KMS-11 (cell line): ENCODE data around the gene RAB5A.
"Not testable (repeated sequence)": the region's sequence is repeated elsewhere in the genome, so short reads cannot be mapped to it uniquely, and the experiment has no call there.

Experiments used
- H2AFZ ChIP-seq: fragments of 200-600 bp; sonication (generic); 2 replicates; pipeline ENCODE4 v1.6.1; 2016; ENCODE audit warnings: antibody characterized with exemption, mixed run types, low read depth
- H3K27ac ChIP-seq: fragments of 200-600 bp; sonication (generic); 2 replicates; pipeline ENCODE4 v1.6.1; 2016; ENCODE audit warnings: mild to moderate bottlenecking, mixed run types
- H3K27me3 ChIP-seq: fragments of 200-600 bp; sonication (generic); 2 replicates; pipeline ENCODE4 v1.6.1; 2017; ENCODE audit warnings: mild to moderate bottlenecking, low read depth, mixed run types, moderate library complexity; ENCODE audit not compliant: insufficient read depth
- H3K36me3 ChIP-seq: fragments of 200-600 bp; sonication (generic); 2 replicates; pipeline ENCODE4 v1.6.1; 2017; ENCODE audit warnings: mild to moderate bottlenecking, mixed run types; ENCODE audit not compliant: insufficient read depth
- H3K4me1 ChIP-seq: fragments of 200-600 bp; sonication (generic); 2 replicates; pipeline ENCODE4 v1.6.1; 2016; ENCODE audit warnings: mild to moderate bottlenecking, low read depth, mixed run types; ENCODE audit not compliant: poor library complexity, severe bottlenecking
- H3K4me2 ChIP-seq: fragments of 200-600 bp; sonication (generic); 2 replicates; pipeline ENCODE4 v1.7.0; 2016; ENCODE audit warnings: mild to moderate bottlenecking, mixed run types
- H3K4me3 ChIP-seq: fragments of 200-600 bp; sonication (generic); IDR thresholded peaks from 2 replicates; pipeline ENCODE4 v1.6.1; 2017; ENCODE audit warnings: low read depth, low read length, mixed read lengths; ENCODE audit not compliant: insufficient read depth
- H3K79me2 ChIP-seq: fragments of 200-600 bp; sonication (generic); 2 replicates; pipeline ENCODE4 v1.6.1; 2016; ENCODE audit warnings: low read depth, mixed run types; ENCODE audit not compliant: insufficient read depth
- H3K9ac ChIP-seq: fragments of 200-600 bp; sonication (generic); 2 replicates; pipeline ENCODE4 v1.6.1; 2016; ENCODE audit warnings: mild to moderate bottlenecking, mixed run types
- H4K20me1 ChIP-seq: fragments of 200-600 bp; sonication (generic); 2 replicates; pipeline ENCODE4 v1.6.1; 2016; ENCODE audit warnings: mild to moderate bottlenecking, mixed run types; ENCODE audit not compliant: insufficient read depth
- TF ChIP-seq, protein P1 (sequence below): fragments of 200-600 bp; sonication (generic); conservative IDR thresholded peaks from 2 replicates; pipeline ENCODE4 v1.6.1; 2017; ENCODE audit warnings: low read depth, mild to moderate bottlenecking, antibody characterized with exemption, low read length, moderate library complexity, mixed read lengths

The RAB5A gene

DNA sequence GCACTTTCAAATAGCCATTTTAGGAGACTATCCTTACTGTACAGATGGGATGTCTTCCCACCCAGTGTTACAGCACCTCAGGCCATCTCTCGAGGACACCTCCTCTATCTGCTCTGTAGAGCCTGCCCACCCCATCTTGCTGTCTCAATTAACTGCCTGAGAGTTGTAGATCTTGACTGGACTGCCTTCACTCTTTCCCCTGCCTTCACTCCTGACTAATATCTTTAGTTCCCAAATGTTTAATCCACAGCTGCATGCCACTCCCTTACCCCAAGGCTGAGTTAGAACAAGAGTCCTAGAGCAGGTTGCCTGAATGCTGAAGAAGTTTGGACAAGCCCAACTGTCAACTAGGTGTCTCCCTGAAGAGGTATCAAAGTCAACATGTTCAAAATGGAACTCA, 66.5 kb downstream of the RAB5A start:
- TF ChIP-seq, protein P1, sequence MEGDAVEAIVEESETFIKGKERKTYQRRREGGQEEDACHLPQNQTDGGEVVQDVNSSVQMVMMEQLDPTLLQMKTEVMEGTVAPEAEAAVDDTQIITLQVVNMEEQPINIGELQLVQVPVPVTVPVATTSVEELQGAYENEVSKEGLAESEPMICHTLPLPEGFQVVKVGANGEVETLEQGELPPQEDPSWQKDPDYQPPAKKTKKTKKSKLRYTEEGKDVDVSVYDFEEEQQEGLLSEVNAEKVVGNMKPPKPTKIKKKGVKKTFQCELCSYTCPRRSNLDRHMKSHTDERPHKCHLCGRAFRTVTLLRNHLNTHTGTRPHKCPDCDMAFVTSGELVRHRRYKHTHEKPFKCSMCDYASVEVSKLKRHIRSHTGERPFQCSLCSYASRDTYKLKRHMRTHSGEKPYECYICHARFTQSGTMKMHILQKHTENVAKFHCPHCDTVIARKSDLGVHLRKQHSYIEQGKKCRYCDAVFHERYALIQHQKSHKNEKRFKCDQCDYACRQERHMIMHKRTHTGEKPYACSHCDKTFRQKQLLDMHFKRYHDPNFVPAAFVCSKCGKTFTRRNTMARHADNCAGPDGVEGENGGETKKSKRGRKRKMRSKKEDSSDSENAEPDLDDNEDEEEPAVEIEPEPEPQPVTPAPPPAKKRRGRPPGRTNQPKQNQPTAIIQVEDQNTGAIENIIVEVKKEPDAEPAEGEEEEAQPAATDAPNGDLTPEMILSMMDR, result no peak
- no peak overlapping the region for H3K4me2 ChIP-seq
- no peaks in the 10 kb centered on the region for H3K4me1 ChIP-seq
- no peak overlapping the region for H3K9ac ChIP-seq
- H4K20me1 ChIP-seq, result no peaks in the 10 kb centered on the region
- no peak overlapping the region for H2AFZ ChIP-seq
- no peak overlapping the region for H3K27ac ChIP-seq
- H3K79me2 ChIP-seq, result no peaks in the 10 kb centered on the region
- no peak overlapping the region for H3K4me3 ChIP-seq
- no peaks in the 10 kb centered on the region for H3K36me3 ChIP-seq
- H3K27me3 ChIP-seq, result no peaks in the 10 kb centered on the region

DNA sequence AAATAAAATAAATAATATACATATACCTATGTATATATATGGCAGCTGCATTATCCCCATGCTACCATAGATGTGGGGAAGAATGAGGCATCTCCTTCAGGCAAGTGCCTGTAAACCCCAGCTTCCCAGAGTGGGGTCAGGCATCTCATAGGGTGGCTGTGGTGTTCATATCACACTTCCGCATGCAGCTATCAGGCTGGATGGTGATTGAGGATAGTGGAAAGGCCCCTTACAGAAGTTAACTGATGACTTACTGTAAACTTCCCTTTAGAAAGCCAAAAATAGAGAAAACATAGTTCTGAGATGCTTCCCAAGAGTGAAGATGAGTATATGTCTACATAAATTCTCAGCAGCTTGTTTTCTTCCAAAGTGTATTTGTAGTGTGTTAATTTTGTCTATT, 68.6 kb downstream of the RAB5A start:
- Histone ChIP-seq H2AFZ (no peak overlapping the region), H3K4me2 (no peak overlapping the region), H4K20me1 (no peaks in the 10 kb centered on the region), H3K79me2 (no peaks in the 10 kb centered on the region), H3K27ac (no peak overlapping the region), H3K9ac (no peak overlapping the region), H3K36me3 (no peaks in the 10 kb centered on the region), H3K27me3 (no peaks in the 10 kb centered on the region), H3K4me3 (no peak overlapping the region), H3K4me1 (no peaks in the 10 kb centered on the region)
- TF ChIP-seq, protein P1, result no peak

DNA sequence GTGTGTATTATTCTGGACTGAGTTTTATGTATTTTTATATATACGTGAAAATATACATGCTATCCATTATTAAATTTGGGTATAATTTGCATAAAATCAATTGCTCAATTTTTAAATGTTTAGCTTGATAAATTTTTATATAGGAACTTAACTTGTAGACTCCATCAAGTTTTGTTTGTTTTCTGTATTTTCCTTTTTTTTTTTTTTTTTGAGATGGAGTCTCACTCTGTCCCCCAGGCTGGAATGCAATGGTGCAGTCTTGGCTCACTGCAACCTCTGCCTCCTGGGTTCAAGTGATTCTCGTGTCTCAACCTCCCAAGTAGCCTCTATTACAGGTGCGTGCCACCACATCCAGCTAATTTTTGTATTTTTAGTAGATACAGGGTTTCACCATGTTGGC, 69.2 kb downstream of the RAB5A start:
- H3K4me3 ChIP-seq, H3K4me1 ChIP-seq, H3K79me2 ChIP-seq, H2AFZ ChIP-seq, H3K9ac ChIP-seq, H3K27ac ChIP-seq, H3K36me3 ChIP-seq, H3K4me2 ChIP-seq, H3K27me3 ChIP-seq, H4K20me1 ChIP-seq: not testable (repeated sequence)

DNA sequence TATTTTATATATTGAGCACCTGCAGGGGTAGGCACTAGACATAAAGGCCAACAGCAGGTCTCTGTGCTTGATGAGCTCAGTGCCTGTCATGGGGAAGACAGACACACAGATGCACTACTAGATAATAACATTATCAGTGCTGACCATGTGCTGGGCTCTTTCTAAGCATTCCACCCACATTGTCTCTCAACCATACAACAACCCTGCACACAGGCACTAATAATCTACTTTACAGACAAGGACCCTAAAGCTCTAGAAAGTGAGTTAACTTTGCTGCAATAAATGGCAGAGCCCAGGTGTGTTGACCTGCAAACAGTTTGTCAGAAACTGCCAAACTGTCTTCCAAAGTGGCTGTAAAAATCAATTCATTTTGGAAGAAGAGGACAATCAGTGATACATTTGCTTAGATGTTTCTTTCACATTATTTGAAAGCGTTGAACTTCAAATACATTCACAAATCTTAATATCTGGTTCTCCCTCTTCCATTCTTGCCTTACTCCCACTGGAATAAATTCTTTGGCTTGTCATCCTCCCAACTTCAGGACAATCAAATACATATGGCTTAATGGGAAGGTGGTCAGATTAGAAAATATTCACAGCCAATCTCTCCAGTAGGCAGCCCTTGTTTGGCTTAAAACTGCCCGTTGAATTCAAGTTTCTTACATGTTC, 76.2 kb downstream of the RAB5A start:
- Histone ChIP-seq H3K9ac (no peak overlapping the region), H3K4me1 (no peaks in the 10 kb centered on the region), H2AFZ (no peak overlapping the region), H3K27me3 (no peaks in the 10 kb centered on the region), H3K27ac (no peak overlapping the region), H4K20me1 (no peaks in the 10 kb centered on the region), H3K4me2 (no peak overlapping the region), H3K79me2 (no peaks in the 10 kb centered on the region), H3K36me3 (no peaks in the 10 kb centered on the region), H3K4me3 (no peak overlapping the region)
- TF ChIP-seq, protein P1, result no peak

DNA sequence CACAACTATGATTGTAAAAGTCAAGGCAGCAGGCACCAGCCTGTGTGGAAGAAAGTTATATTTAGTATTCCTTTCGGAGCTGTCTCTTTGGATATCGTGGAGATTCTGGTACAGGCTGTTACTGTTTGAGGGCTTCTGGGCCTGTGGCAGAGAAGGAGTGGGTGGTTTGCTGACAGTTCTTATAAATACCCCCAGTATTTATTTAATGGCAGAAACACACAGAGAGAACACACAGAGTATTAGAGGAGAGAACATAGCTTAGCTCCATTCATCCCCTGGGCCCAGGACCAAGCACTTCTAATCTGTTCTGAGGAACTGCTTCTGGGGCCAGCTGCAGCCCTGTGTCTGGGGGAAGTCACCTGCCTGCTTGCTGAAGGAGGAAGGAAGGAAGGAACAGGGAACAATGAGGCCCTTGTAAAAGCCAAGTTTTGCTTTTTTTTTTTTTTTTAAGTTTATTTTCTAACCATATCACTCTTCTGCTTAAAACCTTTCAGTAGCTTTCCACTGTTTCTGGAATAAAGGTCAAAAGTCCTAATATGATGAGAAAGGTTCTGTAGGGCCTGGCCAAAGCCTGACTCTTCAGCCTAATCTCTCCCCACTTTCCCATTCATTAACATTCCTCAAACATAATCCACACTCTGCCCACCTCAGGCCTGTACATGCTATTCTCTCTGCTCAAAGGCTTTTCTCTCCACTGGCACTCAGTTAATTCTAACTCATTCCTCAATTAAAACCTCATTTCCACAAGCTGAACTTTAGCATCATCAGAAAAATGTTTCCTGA, 76.9 kb downstream of the RAB5A start:
- H3K4me1 ChIP-seq, result no peaks in the 10 kb centered on the region

More for the DNA sequence above, 76.9 kb downstream of the RAB5A start:
- no peak overlapping the region for H3K27ac ChIP-seq
- H3K4me3 ChIP-seq, result no peak overlapping the region
- TF ChIP-seq, protein P1, result no peak
- no peak overlapping the region for H2AFZ ChIP-seq
- H3K36me3 ChIP-seq, result no peaks in the 10 kb centered on the region
- no peak overlapping the region for H3K9ac ChIP-seq
- H3K27me3 ChIP-seq, result no peaks in the 10 kb centered on the region
- no peak overlapping the region for H3K4me2 ChIP-seq
- no peaks in the 10 kb centered on the region for H3K79me2 ChIP-seq
- no peaks in the 10 kb centered on the region for H4K20me1 ChIP-seq
